DMS114 treated with DMSO at 0.1 percent for 48 hours (cell line): ENCODE measurements around the gene LRP1.

Source experiments
- DNase-seq: peaks from one replicate; lab custom pipeline; 2025; ENCODE audit not compliant: unreplicated experiment; lab: John Stamatoyannopoulos, UW

LRP1 gene

GRCh38 chr12:57093415-57094207, 34.7 kb upstream of the LRP1 start:
- DNase-seq = no peak

- no peak for DNase-seq
Measured at GRCh38 chr12:57094208-57095160, 33.8 kb upstream of the LRP1 start.

GRCh38 chr12:57095440-57095839, 32.8 kb upstream of the LRP1 start:
- DNase-seq = no peak

- DNase-seq = no peak
Measured at GRCh38 chr12:57096099-57096572, 32.1 kb upstream of the LRP1 start.

GRCh38 chr12:57096748-57097553, 31.3 kb upstream of the LRP1 start:
- no peak for DNase-seq

GRCh38 chr12:57097554-57097835, 30.8 kb upstream of the LRP1 start:
- DNase-seq = no peak

GRCh38 chr12:57098546-57098945, 29.7 kb upstream of the LRP1 start:
- no peak for DNase-seq

GRCh38 chr12:57099047-57099714, 29.1 kb upstream of the LRP1 start:
- no peak for DNase-seq

GRCh38 chr12:57099766-57100165, 28.5 kb upstream of the LRP1 start:
- DNase-seq = no peak

- no peak for DNase-seq
Measured at GRCh38 chr12:57101892-57102695, 26.2 kb upstream of the LRP1 start.

- no peak for DNase-seq
Measured at GRCh38 chr12:57103856-57104255, 24.4 kb upstream of the LRP1 start.

- DNase-seq = no peak
Measured at GRCh38 chr12:57104292-57104910, 23.9 kb upstream of the LRP1 start.

- DNase-seq = no peak
Measured at GRCh38 chr12:57105011-57105753, 23.1 kb upstream of the LRP1 start.

GRCh38 chr12:57106021-57106708, 22.1 kb upstream of the LRP1 start:
- DNase-seq = no peak

GRCh38 chr12:57107456-57108155, 20.7 kb upstream of the LRP1 start:
- DNase-seq = no peak

GRCh38 chr12:57109207-57110103, 18.8 kb upstream of the LRP1 start:
- DNase-seq = no peak
